A549 (cell line): Measurements from ENCODE around the gene ZNF195.

Experiments
- CTCF ChIP-seq: fragments of >200 bp; sonication (Bioruptor Twin); formaldehyde crosslinking; IDR thresholded peaks from 3 replicates; pipeline ENCODE4 v1.5.1; 2016
- MAFK ChIP-seq: fragments of 450-650 bp; IDR thresholded peaks from 2 replicates; pipeline ENCODE4 v1.6.1; 2014; ENCODE audit not compliant: partially characterized antibody

GRCh38 chr11:3369366-3369765 is 9.6 kb downstream of the ZNF195 start:
- TF ChIP-seq MAFK, result no peak
- TF ChIP-seq CTCF, result no peak
